Measurements from ENCODE around the gene WWOX.

Gene WWOX

GRCh38 chr16:78805556-78805955 lies 706.1 kb downstream of the WWOX start:
- no peak overlapping the region for H2AFZ ChIP-seq (ENCODE audit: low read depth, low read length)
- no peaks in the 10 kb centered on the region for H4K20me1 ChIP-seq (ENCODE audit: insufficient read depth, low read length)
- H3K27ac ChIP-seq (ENCODE audit: low read length): no peak overlapping the region
- no peaks in the 10 kb centered on the region for H3K4me1 ChIP-seq (ENCODE audit: insufficient read depth, low read length)
- H3K9ac ChIP-seq (ENCODE audit: low read depth, low read length): no peak overlapping the region
- ATAC-seq (ENCODE audit: insufficient read depth, low read depth) (no peak), DNase-seq (no peak)
- H3K4me3 ChIP-seq (ENCODE audit: low read depth in 1 of 2, low read length in 2 of 2): no peak overlapping the region
- H3K79me2 ChIP-seq (ENCODE audit: insufficient read depth, low read length): no peaks in the 10 kb centered on the region
- H3K27me3 ChIP-seq (ENCODE audit: insufficient read depth, low read length, poor library complexity): no peaks in the 10 kb centered on the region
- TF ChIP-seq CTCF (IDR thresholded peaks at IDR 0.05; ENCODE audit: borderline replicate concordance, extremely low read depth, low read length, poor library complexity, severe bottlenecking): no peak
- TF ChIP-seq EZH2 (IDR thresholded peaks at IDR 0.05; ENCODE audit: borderline replicate concordance, low read depth, low read length, severe bottlenecking): no peak
- no peaks in the 10 kb centered on the region for H3K36me3 ChIP-seq (ENCODE audit: insufficient read depth, low read length)
- H3K9me3 ChIP-seq (ENCODE audit: insufficient read depth, low read length, severe bottlenecking): no peaks in the 10 kb centered on the region
- H3K4me2 ChIP-seq (ENCODE audit: insufficient read depth, low read length): no peak overlapping the region

GRCh38 chr16:78811247-78811646 lies 711.8 kb downstream of the WWOX start:
- ATAC-seq (ENCODE audit: insufficient read depth, low read depth) (no peak), DNase-seq (no peak)
- Histone ChIP-seq H3K4me1 (ENCODE audit: insufficient read depth, low read length) (no peaks in the 10 kb centered on the region), H3K27ac (ENCODE audit: low read length) (no peak overlapping the region), H3K79me2 (ENCODE audit: insufficient read depth, low read length) (no peaks in the 10 kb centered on the region), H3K4me3 (ENCODE audit: low read depth in 1 of 2, low read length in 2 of 2) (no peak overlapping the region), H3K4me2 (ENCODE audit: insufficient read depth, low read length) (no peak overlapping the region), H3K9me3 (ENCODE audit: insufficient read depth, low read length, severe bottlenecking) (no peaks in the 10 kb centered on the region), H3K27me3 (ENCODE audit: insufficient read depth, low read length, poor library complexity) (no peaks in the 10 kb centered on the region), H3K36me3 (ENCODE audit: insufficient read depth, low read length) (no peaks in the 10 kb centered on the region), H4K20me1 (ENCODE audit: insufficient read depth, low read length) (no peaks in the 10 kb centered on the region), H3K9ac (ENCODE audit: low read depth, low read length) (no peak overlapping the region), H2AFZ (ENCODE audit: low read depth, low read length) (no peak overlapping the region)
- TF ChIP-seq CTCF (IDR thresholded peaks at IDR 0.05; ENCODE audit: borderline replicate concordance, extremely low read depth, low read length, poor library complexity, severe bottlenecking): no peak
- no peak for TF ChIP-seq EZH2 (IDR thresholded peaks at IDR 0.05; ENCODE audit: borderline replicate concordance, low read depth, low read length, severe bottlenecking)

GRCh38 chr16:78812582-78812981 lies 713.1 kb downstream of the WWOX start:
- H3K9ac ChIP-seq (ENCODE audit: low read depth, low read length): no peak overlapping the region
- no peaks in the 10 kb centered on the region for H3K4me1 ChIP-seq (ENCODE audit: insufficient read depth, low read length)
- H3K9me3 ChIP-seq (ENCODE audit: insufficient read depth, low read length, severe bottlenecking): no peaks in the 10 kb centered on the region
- ATAC-seq (ENCODE audit: insufficient read depth, low read depth) (no peak), DNase-seq (no peak)
- no peaks in the 10 kb centered on the region for H4K20me1 ChIP-seq (ENCODE audit: insufficient read depth, low read length)
- H3K79me2 ChIP-seq (ENCODE audit: insufficient read depth, low read length): no peaks in the 10 kb centered on the region
- H3K36me3 ChIP-seq (ENCODE audit: insufficient read depth, low read length): no peaks in the 10 kb centered on the region
- no peak overlapping the region for H2AFZ ChIP-seq (ENCODE audit: low read depth, low read length)
- H3K27ac ChIP-seq (ENCODE audit: low read length): no peak overlapping the region
- no peak for TF ChIP-seq EZH2 (IDR thresholded peaks at IDR 0.05; ENCODE audit: borderline replicate concordance, low read depth, low read length, severe bottlenecking)
- TF ChIP-seq CTCF (IDR thresholded peaks at IDR 0.05; ENCODE audit: borderline replicate concordance, extremely low read depth, low read length, poor library complexity, severe bottlenecking): no peak
- H3K4me2 ChIP-seq (ENCODE audit: insufficient read depth, low read length): no peak overlapping the region
- H3K4me3 ChIP-seq (ENCODE audit: low read depth in 1 of 2, low read length in 2 of 2): no peak overlapping the region
- H3K27me3 ChIP-seq (ENCODE audit: insufficient read depth, low read length, poor library complexity): no peaks in the 10 kb centered on the region
